GM19395 (cell line): Measurements from ENCODE around the gene AKR1A1.
"Not testable (repeated sequence)": the region's sequence is repeated elsewhere in the genome, so short reads cannot be mapped to it uniquely, and the experiment has no call there.

Experiments
- ATAC-seq: cut with Tn5 transposase; IDR thresholded peaks from one replicate; pipeline ENCODE4 v1.9.1; 2021; ENCODE audit warnings: mild to moderate bottlenecking, moderate library complexity; ENCODE audit not compliant: unreplicated experiment

Gene AKR1A1

GRCh38 chr1:45523516-45523915 lies 27.1 kb upstream of the AKR1A1 start:
- ATAC-seq = not testable (repeated sequence)

- not testable (repeated sequence) for ATAC-seq
Measured at GRCh38 chr1:45523975-45524374, 26.7 kb upstream of the AKR1A1 start.

- no peak for ATAC-seq
Measured at GRCh38 chr1:45526135-45526644, 24.4 kb upstream of the AKR1A1 start.

GRCh38 chr1:45530632-45531135 lies 19.9 kb upstream of the AKR1A1 start:
- ATAC-seq = no peak

GRCh38 chr1:45531873-45532272 lies 18.8 kb upstream of the AKR1A1 start:
- ATAC-seq = no peak

GRCh38 chr1:45535988-45536766 lies 14.4 kb upstream of the AKR1A1 start:
- no peak for ATAC-seq

- no peak for ATAC-seq
Measured at GRCh38 chr1:45536886-45537285, 13.7 kb upstream of the AKR1A1 start.

GRCh38 chr1:45541193-45541592 lies 9.4 kb upstream of the AKR1A1 start:
- ATAC-seq = no peak

- no peak for ATAC-seq
Measured at GRCh38 chr1:45542591-45542990, 8.0 kb upstream of the AKR1A1 start.

- ATAC-seq = no peak
Measured at GRCh38 chr1:45543581-45544417, 6.8 kb upstream of the AKR1A1 start.

GRCh38 chr1:45544530-45544929 lies 6.1 kb upstream of the AKR1A1 start:
- no peak for ATAC-seq

GRCh38 chr1:45545019-45545493 lies 5.6 kb upstream of the AKR1A1 start:
- ATAC-seq = peak; percentile 69

GRCh38 chr1:45545553-45546310 lies 4.9 kb upstream of the AKR1A1 start:
- no peak for ATAC-seq

- ATAC-seq = no peak
Measured at GRCh38 chr1:45551684-45552083, 1.1 kb downstream of the AKR1A1 start.

GRCh38 chr1:45552331-45552730 lies 1.7 kb downstream of the AKR1A1 start:
- ATAC-seq = no peak

GRCh38 chr1:45554198-45554597 lies 3.6 kb downstream of the AKR1A1 start:
- no peak for ATAC-seq

GRCh38 chr1:45557422-45557944 lies 6.9 kb downstream of the AKR1A1 start:
- ATAC-seq = no peak

- ATAC-seq = no peak
Measured at GRCh38 chr1:45563843-45564242, 13.2 kb downstream of the AKR1A1 start.

GRCh38 chr1:45566722-45567121 lies 16.1 kb downstream of the AKR1A1 start:
- ATAC-seq = no peak

- no peak for ATAC-seq
Measured at GRCh38 chr1:45567911-45568310, 17.3 kb downstream of the AKR1A1 start.

- ATAC-seq = no peak
Measured at GRCh38 chr1:45568421-45568820, 17.8 kb downstream of the AKR1A1 start.
